ENCODE measurements around the gene CAPZB.

Gene CAPZB

GRCh38 chr1:19403256-19403655, 82.1 kb downstream of the CAPZB start:
- TF ChIP-seq BACH2 (CRISPR knock-in tag; IDR thresholded peaks at IDR 0.05; ENCODE audit: borderline replicate concordance) (no peak), ZFP30 (CRISPR knock-in tag; IDR thresholded peaks at IDR 0.05) (no peak), ZC3H10 (CRISPR knock-in tag; IDR thresholded peaks at IDR 0.05) (no peak), CSDC2 (CRISPR knock-in tag; IDR thresholded peaks at IDR 0.05) (no peak), CSRNP3 (CRISPR knock-in tag; IDR thresholded peaks at IDR 0.05) (no peak), RARB (CRISPR knock-in tag; IDR thresholded peaks at IDR 0.05) (no peak), ARNTL (CRISPR knock-in tag; IDR thresholded peaks at IDR 0.05; ENCODE audit: borderline replicate concordance, low read depth) (no peak), ZNF565 (CRISPR knock-in tag; conservative IDR thresholded peaks at IDR 0.05; ENCODE audit: low read depth) (no peak), TCF4 (CRISPR knock-in tag; IDR thresholded peaks at IDR 0.05; ENCODE audit: borderline replicate concordance) (no peak), TSHZ2 (CRISPR knock-in tag; IDR thresholded peaks at IDR 0.05) (no peak), ESRRG (CRISPR knock-in tag; IDR thresholded peaks at IDR 0.05) (no peak), SNAI2 (CRISPR knock-in tag; IDR thresholded peaks at IDR 0.05) (no peak), ZNF8 (CRISPR knock-in tag; IDR thresholded peaks at IDR 0.05) (no peak), PATZ1 (CRISPR knock-in tag; IDR thresholded peaks at IDR 0.05; ENCODE audit: borderline replicate concordance) (no peak), TOX (CRISPR knock-in tag; IDR thresholded peaks at IDR 0.05; ENCODE audit: borderline replicate concordance) (no peak), ISL1 (CRISPR knock-in tag; IDR thresholded peaks at IDR 0.05) (no peak)
- no peak for ATAC-seq

GRCh38 chr1:19402031-19402813, 83.1 kb downstream of the CAPZB start:
- TF ChIP-seq OSR1 (CRISPR knock-in tag; IDR thresholded peaks at IDR 0.05) (no peak), TSHZ2 (CRISPR knock-in tag; IDR thresholded peaks at IDR 0.05) (no peak), GLIS3 (CRISPR knock-in tag; IDR thresholded peaks at IDR 0.05) (no peak), ZNF565 (CRISPR knock-in tag; conservative IDR thresholded peaks at IDR 0.05; ENCODE audit: low read depth) (no peak), ZNF70 (CRISPR knock-in tag; IDR thresholded peaks at IDR 0.05) (no peak), SNAI2 (CRISPR knock-in tag; IDR thresholded peaks at IDR 0.05) (no peak), ZFP30 (CRISPR knock-in tag; IDR thresholded peaks at IDR 0.05) (no peak), ARNTL (CRISPR knock-in tag; IDR thresholded peaks at IDR 0.05; ENCODE audit: borderline replicate concordance, low read depth) (no peak), ZNF8 (CRISPR knock-in tag; IDR thresholded peaks at IDR 0.05) (no peak), ZFP3 (CRISPR knock-in tag; IDR thresholded peaks at IDR 0.05) (no peak), BACH2 (CRISPR knock-in tag; IDR thresholded peaks at IDR 0.05; ENCODE audit: borderline replicate concordance) (no peak)
- ATAC-seq = no peak

GRCh38 chr1:19401535-19401889, 83.8 kb downstream of the CAPZB start:
- no peak for ATAC-seq
- TF ChIP-seq ISL1 (CRISPR knock-in tag; IDR thresholded peaks at IDR 0.05) = no peak
- TF ChIP-seq BACH2 (CRISPR knock-in tag; IDR thresholded peaks at IDR 0.05; ENCODE audit: borderline replicate concordance) = no peak
- no peak for TF ChIP-seq ZFP3 (CRISPR knock-in tag; IDR thresholded peaks at IDR 0.05)
- no peak for TF ChIP-seq ZNF8 (CRISPR knock-in tag; IDR thresholded peaks at IDR 0.05)
- no peak for TF ChIP-seq ARNTL (CRISPR knock-in tag; IDR thresholded peaks at IDR 0.05; ENCODE audit: borderline replicate concordance, low read depth)
- no peak for TF ChIP-seq TOX (CRISPR knock-in tag; IDR thresholded peaks at IDR 0.05; ENCODE audit: borderline replicate concordance)
- TF ChIP-seq RARB (CRISPR knock-in tag; IDR thresholded peaks at IDR 0.05) = no peak
- no peak for TF ChIP-seq PPARA (CRISPR knock-in tag; IDR thresholded peaks at IDR 0.05; ENCODE audit: borderline replicate concordance)
- TF ChIP-seq CSDC2 (CRISPR knock-in tag; IDR thresholded peaks at IDR 0.05) = no peak
- no peak for TF ChIP-seq CSRNP3 (CRISPR knock-in tag; IDR thresholded peaks at IDR 0.05)
- TF ChIP-seq ZNF70 (CRISPR knock-in tag; IDR thresholded peaks at IDR 0.05) = no peak
- TF ChIP-seq ZFP30 (CRISPR knock-in tag; IDR thresholded peaks at IDR 0.05) = no peak
- no peak for TF ChIP-seq TCF4 (CRISPR knock-in tag; IDR thresholded peaks at IDR 0.05; ENCODE audit: borderline replicate concordance)
- TF ChIP-seq OSR1 (CRISPR knock-in tag; IDR thresholded peaks at IDR 0.05) = no peak
- TF ChIP-seq GLIS3 (CRISPR knock-in tag; IDR thresholded peaks at IDR 0.05) = no peak

All from SK-N-SH treated with all-trans-retinoic acid at 6 μM for 48 hours (cell line).